WTC11 (cell line): ENCODE data around the gene ATP11A. TPM values are rescaled to one million over a fixed set of nuclear protein-coding genes. Genes with fewer than 3 reads are reported as not detected.
A peak's percentile ranks its signal among the peaks of the same experiment; 100 is the strongest.

Source experiments
- ATAC-seq: fragments of 200-7000 bp; cut with Tn5 transposase; 2 replicates; pipeline ENCODE4 v1.10.0; 2021; ENCODE audit warnings: mild to moderate bottlenecking, moderate library complexity
- CTCF ChIA-PET: fragments of 300-600 bp; sonication (Branson Sonifier 250); formaldehyde crosslinking; loops from one replicate; lab custom pipeline; 2021; ENCODE audit warnings: antibody characterized with exemption; lab: Charles Lee
- POLR2A ChIA-PET: fragments of 350-600 bp; sonication (Branson Sonifier 250); formaldehyde crosslinking; loops from one replicate; lab custom pipeline; 2021; ENCODE audit warnings: antibody characterized with exemption; lab: Charles Lee
- DNase-seq: peaks from one replicate; pipeline ENCODE4 v3.0.0; 2021; ENCODE audit warnings: low spot score
- H3K27ac Mint-ChIP-seq: 2 replicates; pipeline ENCODE4 v1.8.0; 2021; ENCODE audit warnings: mixed read lengths
- H3K27me3 Mint-ChIP-seq: 2 replicates; pipeline ENCODE4 v1.8.0; 2021; ENCODE audit warnings: low read depth, mild to moderate bottlenecking, moderate library complexity, mixed read lengths
- H3K36me3 Mint-ChIP-seq: 2 replicates; pipeline ENCODE4 v1.8.0; 2021; ENCODE audit warnings: mixed read lengths
- H3K4me1 Mint-ChIP-seq: 2 replicates; pipeline ENCODE4 v1.8.0; 2022; ENCODE audit warnings: mixed read lengths
- H3K4me3 Mint-ChIP-seq: 2 replicates; pipeline ENCODE4 v1.8.0; 2021; ENCODE audit warnings: mild to moderate bottlenecking, moderate library complexity, mixed read lengths
- H3K9me3 Mint-ChIP-seq: 2 replicates; pipeline ENCODE4 v1.8.0; 2021; ENCODE audit warnings: mixed read lengths
- ATF1 ChIP-seq: sonication (generic); formaldehyde crosslinking; IDR thresholded peaks from 2 replicates; pipeline ENCODE4 v1.8.1; 2023; ENCODE audit warnings: mild to moderate bottlenecking, moderate library complexity, missing genetic modification reagents
- CREB1 ChIP-seq: sonication (generic); formaldehyde crosslinking; IDR thresholded peaks from 2 replicates; pipeline ENCODE4 v1.8.0; 2023; ENCODE audit warnings: mild to moderate bottlenecking, missing genetic modification reagents
- ELF4 ChIP-seq: sonication (generic); formaldehyde crosslinking; IDR thresholded peaks from 2 replicates; pipeline ENCODE4 v1.8.1; 2022; ENCODE audit warnings: low read depth, mild to moderate bottlenecking, moderate library complexity, missing genetic modification reagents
- EMX1 ChIP-seq: fragments of 250-450 bp; sonication (Bioruptor Pico); IDR thresholded peaks from 2 replicates; pipeline ENCODE4 v1.8.0; 2021; ENCODE audit warnings: mild to moderate bottlenecking
- FOXP1 ChIP-seq: sonication (generic); formaldehyde crosslinking; IDR thresholded peaks from 2 replicates; pipeline ENCODE4 v1.8.0; 2022; ENCODE audit warnings: missing genetic modification reagents, mild to moderate bottlenecking, moderate library complexity, borderline replicate concordance
- GRHL2 ChIP-seq: fragments of 250-450 bp; sonication (Bioruptor Pico); IDR thresholded peaks from 2 replicates; pipeline ENCODE4 v1.8.0; 2022; ENCODE audit warnings: mild to moderate bottlenecking, moderate library complexity; ENCODE audit not compliant: insufficient replicate concordance, severe bottlenecking
- HMGA2 ChIP-seq: fragments of 250-450 bp; sonication (Bioruptor Pico); IDR thresholded peaks from 2 replicates; pipeline ENCODE4 v1.4.0; 2021; ENCODE audit warnings: mild to moderate bottlenecking, moderate library complexity
- MYBL2 ChIP-seq: sonication (generic); formaldehyde crosslinking; IDR thresholded peaks from 2 replicates; pipeline ENCODE4 v1.8.1; 2023; ENCODE audit warnings: mild to moderate bottlenecking, moderate library complexity, missing genetic modification reagents
- RELA ChIP-seq: sonication (generic); formaldehyde crosslinking; IDR thresholded peaks from 2 replicates; pipeline ENCODE4 v1.8.1; 2022; ENCODE audit warnings: missing genetic modification reagents, mild to moderate bottlenecking, borderline replicate concordance
- SMAD3 ChIP-seq: sonication (generic); formaldehyde crosslinking; IDR thresholded peaks from 2 replicates; pipeline ENCODE4 v1.8.0; 2022; ENCODE audit warnings: missing genetic modification reagents, mild to moderate bottlenecking, borderline replicate concordance
- TEAD4 ChIP-seq: sonication (generic); formaldehyde crosslinking; IDR thresholded peaks from 2 replicates; pipeline ENCODE4 v1.8.0; 2022; ENCODE audit warnings: mild to moderate bottlenecking, missing genetic modification reagents
- ZNF263 ChIP-seq: sonication (generic); formaldehyde crosslinking; IDR thresholded peaks from 2 replicates; pipeline ENCODE4 v1.8.1; 2022; ENCODE audit warnings: low read depth, mild to moderate bottlenecking, moderate library complexity, missing genetic modification reagents
- ZNF396 ChIP-seq: fragments of 250-450 bp; sonication (Bioruptor Pico); IDR thresholded peaks from 2 replicates; pipeline ENCODE4 v1.8.0; 2021; ENCODE audit warnings: mild to moderate bottlenecking, moderate library complexity, borderline replicate concordance
- ZNF423 ChIP-seq: fragments of 250-450 bp; sonication (Bioruptor Pico); IDR thresholded peaks from 2 replicates; pipeline ENCODE4 v2.1.2; 2022; ENCODE audit warnings: mild to moderate bottlenecking, moderate library complexity
- total RNA-seq: library from RNA; stranded (reverse); gene quantifications from 3 replicates; pipeline ENCODE4 v1.2.3, GENCODE V29; 2021
- TF ChIP-seq, protein P1 (sequence below): sonication (generic); formaldehyde crosslinking; conservative IDR thresholded peaks from 2 replicates; pipeline ENCODE4 v1.8.1; 2023; ENCODE audit warnings: mild to moderate bottlenecking, low read depth, missing genetic modification reagents, moderate library complexity
- TF ChIP-seq, protein P2 (sequence below): sonication (generic); formaldehyde crosslinking; IDR thresholded peaks from 2 replicates; pipeline ENCODE4 v1.8.0; 2022; ENCODE audit warnings: mild to moderate bottlenecking, missing genetic modification reagents
- TF ChIP-seq, protein P3 (sequence below): sonication (generic); formaldehyde crosslinking; IDR thresholded peaks from 2 replicates; pipeline ENCODE4 v1.8.1; 2022; ENCODE audit warnings: low read depth, mild to moderate bottlenecking, moderate library complexity, missing genetic modification reagents, borderline replicate concordance
- TF ChIP-seq, protein P4 (sequence below): sonication (generic); formaldehyde crosslinking; IDR thresholded peaks from 2 replicates; pipeline ENCODE4 v1.8.0; 2022; ENCODE audit warnings: mild to moderate bottlenecking, missing genetic modification reagents
- TF ChIP-seq, protein P5 (sequence below): fragments of 250-450 bp; sonication (Bioruptor Pico); IDR thresholded peaks from 2 replicates; pipeline ENCODE4 v1.9.0; 2021; ENCODE audit warnings: mild to moderate bottlenecking
- TF ChIP-seq, protein P6 (sequence below): sonication (generic); formaldehyde crosslinking; IDR thresholded peaks from 2 replicates; pipeline ENCODE4 v1.8.0; 2023; ENCODE audit warnings: mild to moderate bottlenecking, missing genetic modification reagents

The ATP11A gene
- total RNA-seq, 1 experiment from 2014 or later, result 100 TPM

DNA sequence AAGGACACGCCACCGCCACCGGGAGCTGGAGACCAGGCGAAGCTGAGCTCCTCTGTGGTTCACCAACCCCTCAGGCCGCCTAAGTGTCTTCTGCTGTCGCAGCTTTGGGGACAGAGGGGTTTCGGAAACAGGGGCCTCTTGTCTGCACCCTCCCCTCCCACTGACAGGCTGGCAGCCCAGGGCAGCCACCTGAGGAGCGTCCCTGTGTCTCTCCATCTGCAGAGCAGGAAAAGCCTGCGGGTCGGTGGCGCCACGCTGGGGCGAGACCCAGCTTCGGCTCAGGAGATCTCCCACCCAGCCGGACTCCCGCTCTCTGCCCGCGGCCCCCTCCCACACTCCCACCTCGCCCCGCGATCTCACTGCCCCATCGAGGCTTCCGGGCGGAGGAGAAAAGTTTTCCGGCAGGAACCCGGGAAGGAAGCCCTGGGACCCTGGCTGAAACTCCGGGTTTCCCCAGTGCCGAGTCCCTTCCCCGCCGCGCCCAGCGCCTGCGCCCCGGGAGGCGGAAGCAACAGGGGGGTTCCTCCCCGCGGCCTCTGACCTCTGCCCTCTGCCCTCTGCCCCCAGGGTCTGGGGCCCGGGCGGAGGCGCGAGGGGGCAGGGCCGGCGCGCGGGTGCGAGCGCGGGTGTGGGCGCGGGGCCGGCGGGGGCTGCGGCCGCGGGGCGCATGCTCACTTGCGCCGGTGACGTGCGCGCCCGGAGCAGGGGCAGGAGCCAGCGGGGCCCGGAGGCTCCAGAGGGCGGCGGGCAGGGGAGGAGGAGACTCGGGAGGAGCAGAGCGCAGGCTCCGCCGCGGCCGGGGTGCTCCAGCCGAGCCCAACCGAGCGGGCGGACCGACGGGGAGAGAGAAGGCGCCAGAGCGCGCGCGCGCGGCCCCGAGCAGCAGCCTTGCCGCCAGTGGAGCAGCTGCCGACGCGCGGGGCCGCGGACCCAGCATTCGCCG is at the start of gene ATP11A (continued):
- TF ChIP-seq, protein P1, sequence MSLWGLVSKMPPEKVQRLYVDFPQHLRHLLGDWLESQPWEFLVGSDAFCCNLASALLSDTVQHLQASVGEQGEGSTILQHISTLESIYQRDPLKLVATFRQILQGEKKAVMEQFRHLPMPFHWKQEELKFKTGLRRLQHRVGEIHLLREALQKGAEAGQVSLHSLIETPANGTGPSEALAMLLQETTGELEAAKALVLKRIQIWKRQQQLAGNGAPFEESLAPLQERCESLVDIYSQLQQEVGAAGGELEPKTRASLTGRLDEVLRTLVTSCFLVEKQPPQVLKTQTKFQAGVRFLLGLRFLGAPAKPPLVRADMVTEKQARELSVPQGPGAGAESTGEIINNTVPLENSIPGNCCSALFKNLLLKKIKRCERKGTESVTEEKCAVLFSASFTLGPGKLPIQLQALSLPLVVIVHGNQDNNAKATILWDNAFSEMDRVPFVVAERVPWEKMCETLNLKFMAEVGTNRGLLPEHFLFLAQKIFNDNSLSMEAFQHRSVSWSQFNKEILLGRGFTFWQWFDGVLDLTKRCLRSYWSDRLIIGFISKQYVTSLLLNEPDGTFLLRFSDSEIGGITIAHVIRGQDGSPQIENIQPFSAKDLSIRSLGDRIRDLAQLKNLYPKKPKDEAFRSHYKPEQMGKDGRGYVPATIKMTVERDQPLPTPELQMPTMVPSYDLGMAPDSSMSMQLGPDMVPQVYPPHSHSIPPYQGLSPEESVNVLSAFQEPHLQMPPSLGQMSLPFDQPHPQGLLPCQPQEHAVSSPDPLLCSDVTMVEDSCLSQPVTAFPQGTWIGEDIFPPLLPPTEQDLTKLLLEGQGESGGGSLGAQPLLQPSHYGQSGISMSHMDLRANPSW, result peak; percentile 50; the same call in 1 of the 2 replicates
- TF ChIP-seq EMX1 (CRISPR knock-in tag) (no peak; the same call in none of the 2 replicates), ZNF263 (CRISPR knock-in tag) (peak; percentile 92), ZNF423 (CRISPR knock-in tag) (peak; percentile 95), TEAD4 (no peak), FOXP1 (no peak; the same call in 1 of the 2 replicates), MYBL2 (CRISPR knock-in tag) (no peak), ATF1 (CRISPR knock-in tag) (no peak), ELF4 (CRISPR knock-in tag) (no peak), HMGA2 (CRISPR knock-in tag) (no peak), ZNF396 (CRISPR knock-in tag) (no peak), CREB1 (CRISPR knock-in tag) (no peak)
- TF ChIP-seq, protein P2, sequence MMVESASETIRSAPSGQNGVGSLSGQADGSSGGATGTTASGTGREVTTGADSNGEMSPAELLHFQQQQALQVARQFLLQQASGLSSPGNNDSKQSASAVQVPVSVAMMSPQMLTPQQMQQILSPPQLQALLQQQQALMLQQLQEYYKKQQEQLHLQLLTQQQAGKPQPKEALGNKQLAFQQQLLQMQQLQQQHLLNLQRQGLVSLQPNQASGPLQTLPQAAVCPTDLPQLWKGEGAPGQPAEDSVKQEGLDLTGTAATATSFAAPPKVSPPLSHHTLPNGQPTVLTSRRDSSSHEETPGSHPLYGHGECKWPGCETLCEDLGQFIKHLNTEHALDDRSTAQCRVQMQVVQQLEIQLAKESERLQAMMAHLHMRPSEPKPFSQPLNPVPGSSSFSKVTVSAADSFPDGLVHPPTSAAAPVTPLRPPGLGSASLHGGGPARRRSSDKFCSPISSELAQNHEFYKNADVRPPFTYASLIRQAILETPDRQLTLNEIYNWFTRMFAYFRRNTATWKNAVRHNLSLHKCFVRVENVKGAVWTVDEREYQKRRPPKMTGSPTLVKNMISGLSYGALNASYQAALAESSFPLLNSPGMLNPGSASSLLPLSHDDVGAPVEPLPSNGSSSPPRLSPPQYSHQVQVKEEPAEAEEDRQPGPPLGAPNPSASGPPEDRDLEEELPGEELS, result peak; percentile 66
- TF ChIP-seq, protein P3, sequence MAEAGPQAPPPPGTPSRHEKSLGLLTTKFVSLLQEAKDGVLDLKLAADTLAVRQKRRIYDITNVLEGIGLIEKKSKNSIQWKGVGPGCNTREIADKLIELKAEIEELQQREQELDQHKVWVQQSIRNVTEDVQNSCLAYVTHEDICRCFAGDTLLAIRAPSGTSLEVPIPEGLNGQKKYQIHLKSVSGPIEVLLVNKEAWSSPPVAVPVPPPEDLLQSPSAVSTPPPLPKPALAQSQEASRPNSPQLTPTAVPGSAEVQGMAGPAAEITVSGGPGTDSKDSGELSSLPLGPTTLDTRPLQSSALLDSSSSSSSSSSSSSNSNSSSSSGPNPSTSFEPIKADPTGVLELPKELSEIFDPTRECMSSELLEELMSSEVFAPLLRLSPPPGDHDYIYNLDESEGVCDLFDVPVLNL (CRISPR knock-in tag), result no peak
- TF ChIP-seq, protein P4, sequence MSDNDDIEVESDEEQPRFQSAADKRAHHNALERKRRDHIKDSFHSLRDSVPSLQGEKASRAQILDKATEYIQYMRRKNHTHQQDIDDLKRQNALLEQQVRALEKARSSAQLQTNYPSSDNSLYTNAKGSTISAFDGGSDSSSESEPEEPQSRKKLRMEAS, result peak; percentile 34
- TF ChIP-seq, protein P5, sequence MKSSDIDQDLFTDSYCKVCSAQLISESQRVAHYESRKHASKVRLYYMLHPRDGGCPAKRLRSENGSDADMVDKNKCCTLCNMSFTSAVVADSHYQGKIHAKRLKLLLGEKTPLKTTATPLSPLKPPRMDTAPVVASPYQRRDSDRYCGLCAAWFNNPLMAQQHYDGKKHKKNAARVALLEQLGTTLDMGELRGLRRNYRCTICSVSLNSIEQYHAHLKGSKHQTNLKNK (CRISPR knock-in tag), result no peak

DNA sequence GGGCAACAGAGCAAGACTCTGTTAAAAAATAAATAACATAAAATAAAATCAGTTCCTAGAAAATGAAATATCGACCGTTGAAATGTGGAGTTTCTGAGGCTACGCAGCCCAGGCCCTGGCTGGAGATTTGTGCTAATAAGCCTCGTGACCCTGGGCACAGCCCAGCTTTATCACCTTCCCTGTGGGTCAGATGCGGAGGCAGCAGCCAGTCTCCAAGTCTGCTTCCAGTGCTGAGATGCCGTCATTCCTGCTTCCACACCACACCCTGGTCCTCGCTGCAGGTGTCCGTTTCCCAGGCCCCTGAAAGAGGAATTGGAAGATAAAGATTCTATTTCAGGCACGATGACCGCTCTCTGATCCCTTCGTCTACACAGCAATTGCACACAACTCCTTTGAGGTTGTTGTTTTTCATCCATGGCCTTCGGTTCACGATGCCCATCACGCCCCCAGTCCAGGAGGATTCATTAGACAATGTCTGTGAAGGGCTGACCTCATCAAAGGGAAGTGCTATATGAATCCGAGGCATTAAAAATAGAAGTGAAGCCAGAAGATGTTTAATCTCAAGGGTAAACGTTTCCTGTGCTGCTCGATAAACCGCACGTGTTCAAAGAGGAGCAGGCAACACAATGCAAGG is 48.3 kb upstream of the ATP11A start:
- H3K27ac Mint-ChIP-seq, result no peak overlapping the region
- CTCF ChIA-PET, result interaction anchor here (0.6 to 2.1 kb wide), 22 partner anchors 9 to 252 kb away, joined by 3 to 17 read pairs (median 4); no protein-coding TSS in a partner anchor
- ATAC-seq, result no peak
- POLR2A ChIA-PET, result no interaction called here
- no peaks in the 10 kb centered on the region for H3K9me3 Mint-ChIP-seq
- DNase-seq, result no peak
- peaks cover 35% of the 10 kb centered on the region for H3K27me3 Mint-ChIP-seq
- H3K36me3 Mint-ChIP-seq, result no peaks in the 10 kb centered on the region
- H3K4me1 Mint-ChIP-seq, result peaks cover 26% of the 10 kb centered on the region
- no peak overlapping the region for H3K4me3 Mint-ChIP-seq
- TF ChIP-seq, protein P6, sequence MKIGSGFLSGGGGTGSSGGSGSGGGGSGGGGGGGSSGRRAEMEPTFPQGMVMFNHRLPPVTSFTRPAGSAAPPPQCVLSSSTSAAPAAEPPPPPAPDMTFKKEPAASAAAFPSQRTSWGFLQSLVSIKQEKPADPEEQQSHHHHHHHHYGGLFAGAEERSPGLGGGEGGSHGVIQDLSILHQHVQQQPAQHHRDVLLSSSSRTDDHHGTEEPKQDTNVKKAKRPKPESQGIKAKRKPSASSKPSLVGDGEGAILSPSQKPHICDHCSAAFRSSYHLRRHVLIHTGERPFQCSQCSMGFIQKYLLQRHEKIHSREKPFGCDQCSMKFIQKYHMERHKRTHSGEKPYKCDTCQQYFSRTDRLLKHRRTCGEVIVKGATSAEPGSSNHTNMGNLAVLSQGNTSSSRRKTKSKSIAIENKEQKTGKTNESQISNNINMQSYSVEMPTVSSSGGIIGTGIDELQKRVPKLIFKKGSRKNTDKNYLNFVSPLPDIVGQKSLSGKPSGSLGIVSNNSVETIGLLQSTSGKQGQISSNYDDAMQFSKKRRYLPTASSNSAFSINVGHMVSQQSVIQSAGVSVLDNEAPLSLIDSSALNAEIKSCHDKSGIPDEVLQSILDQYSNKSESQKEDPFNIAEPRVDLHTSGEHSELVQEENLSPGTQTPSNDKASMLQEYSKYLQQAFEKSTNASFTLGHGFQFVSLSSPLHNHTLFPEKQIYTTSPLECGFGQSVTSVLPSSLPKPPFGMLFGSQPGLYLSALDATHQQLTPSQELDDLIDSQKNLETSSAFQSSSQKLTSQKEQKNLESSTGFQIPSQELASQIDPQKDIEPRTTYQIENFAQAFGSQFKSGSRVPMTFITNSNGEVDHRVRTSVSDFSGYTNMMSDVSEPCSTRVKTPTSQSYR (CRISPR knock-in tag), result no peak
- TF ChIP-seq RELA (CRISPR knock-in tag) (no peak), ZNF263 (CRISPR knock-in tag) (no peak), GRHL2 (CRISPR knock-in tag) (no peak), SMAD3 (no peak)
- TF ChIP-seq, protein P4, result no peak
- TF ChIP-seq, protein P1, result no peak
